ENCODE data around the gene CCDC85B.
"Not testable (repeated sequence)": the region's sequence is repeated elsewhere in the genome, so short reads cannot be mapped to it uniquely, and the experiment has no call there.

CCDC85B gene

DNA sequence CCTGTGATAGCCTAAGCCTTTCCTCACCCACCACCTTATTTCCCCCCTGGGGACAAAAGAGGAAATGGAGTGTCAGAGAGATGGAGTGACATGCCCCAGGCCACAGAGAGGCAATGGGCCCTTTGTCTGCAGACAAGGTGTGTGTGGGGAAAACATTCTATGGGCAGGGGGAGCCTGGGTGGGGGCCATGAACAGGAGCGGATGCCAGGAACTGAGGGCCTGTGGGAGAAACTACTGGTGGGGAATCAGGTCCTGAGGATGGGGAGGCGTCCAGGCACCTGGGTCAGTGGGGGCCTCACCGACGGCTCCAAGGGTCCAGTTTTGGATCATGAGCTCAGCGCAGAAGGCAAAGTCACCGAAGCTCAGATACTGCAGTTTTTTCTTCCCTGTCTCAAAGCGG is 5.2 kb upstream of the CCDC85B start:
- no peak for TF ChIP-seq CTCF (IDR thresholded peaks at IDR 0.05; ENCODE audit: low read length, missing control alignments)
- no peak overlapping the region for H3K4me3 ChIP-seq (replicated peaks; ENCODE audit: low read depth, low read length)
- no peak for DNase-seq (ENCODE audit: low read depth)

DNA sequence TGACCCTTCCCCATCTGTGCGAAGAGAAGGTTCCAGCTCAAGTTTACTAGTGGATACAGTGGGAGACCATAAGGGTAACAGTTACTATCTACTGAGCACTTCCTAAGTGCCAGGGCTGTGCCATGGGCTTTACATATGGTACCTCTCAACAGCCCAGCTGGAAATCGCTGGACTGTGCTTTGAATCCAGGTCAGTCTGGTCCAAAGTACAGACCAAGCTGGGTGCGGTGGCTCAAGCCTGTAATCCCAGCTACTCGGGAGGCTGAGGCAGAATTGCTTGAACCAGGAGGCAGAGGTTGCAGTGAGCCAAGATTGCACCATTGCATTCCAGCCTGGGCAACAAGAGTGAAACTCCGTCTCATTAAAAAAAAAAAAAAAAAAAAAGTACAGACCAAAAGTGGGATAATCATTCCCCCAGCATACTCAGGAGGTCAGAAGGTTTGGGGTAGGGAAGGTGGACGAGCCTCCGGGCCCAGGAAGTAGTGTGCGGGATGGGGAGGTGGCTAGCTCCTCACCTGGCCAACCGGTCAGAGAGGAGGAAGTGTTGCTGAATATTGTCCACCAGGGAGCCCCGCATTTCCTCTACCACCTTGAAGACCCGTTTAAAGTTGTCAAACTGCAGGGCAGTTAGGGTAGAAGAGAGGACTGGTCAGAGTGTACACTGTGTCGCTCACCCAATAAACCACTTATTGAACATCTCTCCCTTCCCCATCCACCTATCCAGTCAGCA is 4.5 kb upstream of the CCDC85B start:
- H3K4me3 ChIP-seq (replicated peaks; ENCODE audit: low read depth, low read length), result no peak overlapping the region
- DNase-seq (ENCODE audit: low read depth), result no peak
- TF ChIP-seq CTCF (IDR thresholded peaks at IDR 0.05; ENCODE audit: low read length, missing control alignments), result no peak

GRCh38 chr11:65886826-65887722 is 3.4 kb upstream of the CCDC85B start:
- H3K4me3 ChIP-seq (replicated peaks; ENCODE audit: low read depth, low read length), result peak overlapping the region; percentile 85
- no peak for DNase-seq (ENCODE audit: low read depth)
- TF ChIP-seq CTCF (IDR thresholded peaks at IDR 0.05; ENCODE audit: low read length, missing control alignments), result no peak

GRCh38 chr11:65887723-65888162 is 2.7 kb upstream of the CCDC85B start:
- H3K4me3 ChIP-seq (replicated peaks; ENCODE audit: low read depth, low read length), result peak overlapping the region; percentile 85
- no peak for DNase-seq (ENCODE audit: low read depth)
- no peak for TF ChIP-seq CTCF (IDR thresholded peaks at IDR 0.05; ENCODE audit: low read length, missing control alignments)

DNA sequence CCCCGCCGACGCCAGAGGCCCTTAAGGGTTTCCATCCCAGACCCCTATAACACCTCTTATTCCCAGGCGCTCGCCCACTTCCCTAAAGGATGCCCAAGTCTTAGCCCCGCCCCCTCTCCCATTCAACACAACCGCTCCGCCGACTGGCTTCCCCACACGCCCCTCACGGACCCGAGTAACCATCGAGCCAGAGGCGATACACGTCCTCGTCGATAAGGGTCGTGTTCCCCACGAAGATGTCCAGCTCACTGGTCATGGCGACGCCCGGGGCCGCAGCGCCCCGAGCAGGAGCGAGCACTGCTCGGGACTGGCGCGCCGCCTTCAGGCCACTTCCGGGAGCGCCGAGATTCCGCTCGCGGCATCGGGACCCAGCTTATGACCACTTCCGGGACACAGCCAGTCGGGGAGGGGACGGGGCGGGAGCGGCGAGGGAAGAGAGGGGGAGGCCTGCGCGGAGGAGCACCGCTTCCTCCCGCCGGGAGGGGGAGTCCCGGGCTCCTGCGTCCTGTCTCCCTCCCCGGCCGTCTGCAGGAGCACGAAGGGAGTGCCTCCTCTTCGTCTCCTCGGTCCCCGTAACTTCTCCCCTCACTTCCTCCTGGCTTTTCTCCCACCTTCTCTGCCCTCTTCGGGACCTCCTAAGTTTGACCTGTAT is 2.2 kb upstream of the CCDC85B start, which contains the start of gene FIBP:
Gene FIBP, minus strand, starts transcription at position 309 of the 652 bp plus-strand sequence. Its CDS starts 53 bp downstream, at position 256.
- DNase-seq (ENCODE audit: low read depth), result peak; percentile 97
- peak; percentile 56 for TF ChIP-seq CTCF (IDR thresholded peaks at IDR 0.05; ENCODE audit: low read length, missing control alignments)
- H3K4me3 ChIP-seq (replicated peaks; ENCODE audit: low read depth, low read length), result peak within 1 kb of the TSS; percentile 85

- peak; percentile 29 for TF ChIP-seq CTCF (IDR thresholded peaks at IDR 0.05; ENCODE audit: low read length, missing control alignments)
- peak; percentile 59 for DNase-seq (ENCODE audit: low read depth)
- H3K4me3 ChIP-seq (replicated peaks; ENCODE audit: low read depth, low read length), result peak overlapping the region; percentile 74
Observed at GRCh38 chr11:65891219-65892136, 1.0 kb downstream of the CCDC85B start.

- H3K4me3 ChIP-seq (replicated peaks; ENCODE audit: low read depth, low read length), result peak overlapping the region; percentile 74
- not testable (repeated sequence) for DNase-seq (ENCODE audit: low read depth)
Observed at GRCh38 chr11:65892137-65892540, 1.7 kb downstream of the CCDC85B start.

Measured in fibroblast of pulmonary artery (primary cell).